DND-41 (cell line): ENCODE data around the gene CHN2.

Experiments used
- CTCF ChIP-seq: IDR thresholded peaks from 2 replicates; pipeline ENCODE4 v1.5.1; 2012; ENCODE audit warnings: borderline replicate concordance, low read length, moderate library complexity, mild to moderate bottlenecking; ENCODE audit not compliant: poor library complexity, severe bottlenecking; ENCODE audit errors: extremely low read depth
- EZH2 ChIP-seq: IDR thresholded peaks from 3 replicates; pipeline ENCODE4 v1.6.1; 2012; ENCODE audit warnings: borderline replicate concordance, low read depth, mild to moderate bottlenecking, moderate library complexity, low read length, inconsistent platforms; ENCODE audit not compliant: severe bottlenecking

DNA sequence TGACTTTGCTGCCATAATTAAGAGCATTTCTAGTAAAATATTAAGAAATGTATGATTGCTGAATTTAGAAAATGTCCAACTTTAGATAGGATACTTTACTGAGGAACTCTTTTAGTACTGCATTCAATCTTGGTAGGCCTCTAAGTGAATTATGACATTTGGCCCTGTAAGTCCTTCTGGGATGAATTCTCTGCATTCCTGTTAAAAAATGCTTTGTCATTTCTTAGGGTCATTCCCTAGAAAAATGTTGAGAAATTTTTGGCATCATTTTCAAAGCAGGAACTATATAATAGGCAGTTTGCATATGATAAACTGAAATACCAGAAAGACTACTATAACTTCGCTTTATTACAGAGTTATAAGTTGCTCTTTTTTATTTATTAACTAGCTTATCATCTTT, 299.8 kb downstream of the CHN2 start:
- TF ChIP-seq CTCF (no peak), EZH2 (no peak)
